GM18951 (cell line): Measurements from ENCODE around the gene FGF14.
A peak's percentile ranks its signal among the peaks of the same experiment; 100 is the strongest.

Source experiments
- POLR2A ChIP-seq: IDR thresholded peaks from 4 replicates; pipeline ENCODE4 v1.6.1; 2011; ENCODE audit warnings: mild to moderate bottlenecking; ENCODE audit not compliant: insufficient read length, insufficient read depth; ENCODE audit errors: extremely low read depth
- in situ Hi-C: fragments of 300-500 bp; cut with MboI; formaldehyde crosslinking; loops from one replicate; pipeline ENCODE4 v1.12.0; 2022; ENCODE audit warnings: low sequenced_read_pairs, mixed read lengths, inconsistent platforms; ENCODE audit not compliant: unreplicated experiment

Gene FGF14

GRCh38 chr13:102394158-102395053, 7.4 kb downstream of the FGF14 start:
- TF ChIP-seq POLR2A = peak; percentile 57
- in situ Hi-C loops = no loop called here

GRCh38 chr13:102392481-102393209, 9.2 kb downstream of the FGF14 start:
- TF ChIP-seq POLR2A = no peak
- in situ Hi-C loops = no loop called here

DNA sequence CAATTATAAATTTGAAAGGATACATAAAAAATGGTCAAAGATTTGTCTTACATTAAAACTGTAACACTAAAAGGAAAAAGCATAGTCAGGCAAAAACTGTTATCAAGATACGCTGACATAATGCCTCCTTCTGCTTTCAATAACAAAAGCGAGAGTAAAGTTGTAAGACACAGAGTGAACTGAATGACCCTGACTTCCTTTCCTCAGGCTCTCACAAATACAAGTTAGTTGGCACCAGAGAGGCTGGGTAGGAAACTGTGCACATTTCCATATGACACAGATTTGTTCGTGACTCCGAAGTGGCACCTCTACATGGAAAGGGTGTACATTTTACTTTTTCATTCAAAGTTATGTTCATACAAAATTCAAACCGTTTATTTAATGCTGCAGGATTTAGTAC, 15.4 kb downstream of the FGF14 start:
- TF ChIP-seq POLR2A = no peak
- in situ Hi-C loops = no loop called here

GRCh38 chr13:102380012-102380411, 21.8 kb downstream of the FGF14 start:
- no peak for TF ChIP-seq POLR2A
- in situ Hi-C loops = no loop called here

DNA sequence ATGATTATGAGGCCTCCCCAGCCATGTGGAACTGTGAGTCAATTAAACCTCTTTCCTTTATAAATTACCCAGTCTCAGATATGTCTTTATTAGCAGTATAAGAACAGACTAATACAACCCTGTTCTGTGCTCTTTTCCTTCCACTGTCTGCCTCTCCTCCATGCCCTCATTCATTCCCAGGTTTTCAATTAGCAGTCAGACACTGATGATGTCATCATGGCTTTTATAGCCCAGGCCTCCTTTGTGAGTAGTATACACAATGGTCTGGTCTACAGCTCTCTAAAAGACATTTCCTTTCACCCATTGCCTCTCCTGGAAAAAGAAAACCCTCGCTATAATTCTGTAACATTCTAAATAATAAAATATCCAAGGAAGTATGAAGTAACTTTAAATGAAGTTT, 25.5 kb downstream of the FGF14 start:
- in situ Hi-C loops = no loop called here
- no peak for TF ChIP-seq POLR2A

- TF ChIP-seq POLR2A = no peak
- in situ Hi-C loops = no loop called here
Observed at GRCh38 chr13:102374726-102375125, 27.1 kb downstream of the FGF14 start.

DNA sequence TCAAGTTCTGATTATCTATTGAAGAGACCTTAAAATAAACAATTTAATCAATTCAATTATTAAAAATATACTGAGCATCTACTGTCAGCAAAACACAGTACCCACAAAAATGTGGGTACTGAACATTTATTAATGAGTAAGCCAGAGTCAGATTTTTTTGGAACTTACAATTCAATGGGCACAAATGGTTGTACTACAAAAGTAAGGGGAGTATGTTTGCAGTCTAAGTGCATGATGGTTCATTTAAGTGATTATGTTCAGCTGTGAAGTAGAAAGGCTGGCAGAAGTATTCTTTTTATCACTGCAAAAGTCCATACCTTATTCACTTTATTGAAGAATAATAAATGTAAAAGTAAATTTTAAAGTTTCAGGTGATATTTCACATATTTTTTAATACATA, 27.6 kb downstream of the FGF14 start:
- in situ Hi-C loops = no loop called here
- TF ChIP-seq POLR2A = no peak

DNA sequence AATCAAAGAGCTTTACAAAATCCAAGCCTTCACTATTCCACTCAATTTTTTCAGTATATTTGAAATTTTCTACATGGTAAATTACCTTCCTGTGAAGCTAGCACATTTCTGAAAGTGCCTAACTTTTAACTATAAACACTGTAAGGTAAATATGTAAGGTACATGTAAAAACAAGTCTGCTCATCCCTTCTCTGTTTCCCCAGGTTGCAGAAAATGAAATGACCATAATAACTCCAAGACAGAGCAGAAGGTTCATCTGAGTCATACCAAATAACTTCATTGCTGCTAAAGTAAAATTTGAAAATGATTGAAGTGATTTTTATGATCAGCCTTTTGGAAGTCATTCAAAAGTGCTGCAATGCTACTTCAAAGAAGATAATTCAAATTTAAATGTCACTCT, 28.6 kb downstream of the FGF14 start:
- in situ Hi-C loops = no loop called here
- no peak for TF ChIP-seq POLR2A

DNA sequence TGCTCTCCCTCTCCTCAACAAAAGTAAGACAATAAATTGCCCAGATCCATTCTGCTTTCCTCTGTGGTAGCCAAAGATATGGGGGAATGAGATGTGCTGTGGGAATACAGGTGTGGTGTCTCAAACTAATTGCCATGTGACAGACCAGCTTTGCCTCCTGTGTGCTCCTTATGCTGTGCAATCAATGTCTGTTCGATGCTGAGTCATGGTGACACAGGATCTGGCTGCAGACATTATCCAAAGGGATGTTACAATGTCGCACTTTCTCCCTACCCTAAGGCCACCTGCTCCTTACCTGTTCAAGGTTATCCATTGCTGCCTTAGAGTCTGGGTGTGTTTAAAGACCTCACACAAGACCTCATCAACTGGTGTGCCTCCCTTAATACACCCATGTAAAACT, 32.5 kb downstream of the FGF14 start:
- in situ Hi-C loops = no loop called here
- no peak for TF ChIP-seq POLR2A

DNA sequence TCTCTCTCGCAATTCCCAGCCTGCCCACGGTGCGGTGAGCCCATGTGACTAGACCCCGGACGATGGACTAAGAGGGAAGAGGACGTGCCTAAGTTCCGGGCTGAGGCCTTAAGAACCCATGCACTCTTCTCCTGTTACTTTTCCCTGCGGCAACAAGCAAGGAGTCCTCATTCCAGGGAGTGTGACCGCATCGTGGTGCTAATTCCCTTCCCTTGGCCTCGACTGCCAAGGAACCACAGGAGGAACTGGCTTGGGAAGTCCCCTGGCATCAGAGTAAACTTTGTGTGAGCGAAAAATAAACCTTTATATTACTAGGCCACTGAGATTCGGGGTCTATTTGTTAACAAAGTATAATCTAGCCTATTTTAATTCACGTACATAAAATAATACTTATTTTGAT, 34.0 kb downstream of the FGF14 start:
- in situ Hi-C loops = no loop called here
- TF ChIP-seq POLR2A = no peak

DNA sequence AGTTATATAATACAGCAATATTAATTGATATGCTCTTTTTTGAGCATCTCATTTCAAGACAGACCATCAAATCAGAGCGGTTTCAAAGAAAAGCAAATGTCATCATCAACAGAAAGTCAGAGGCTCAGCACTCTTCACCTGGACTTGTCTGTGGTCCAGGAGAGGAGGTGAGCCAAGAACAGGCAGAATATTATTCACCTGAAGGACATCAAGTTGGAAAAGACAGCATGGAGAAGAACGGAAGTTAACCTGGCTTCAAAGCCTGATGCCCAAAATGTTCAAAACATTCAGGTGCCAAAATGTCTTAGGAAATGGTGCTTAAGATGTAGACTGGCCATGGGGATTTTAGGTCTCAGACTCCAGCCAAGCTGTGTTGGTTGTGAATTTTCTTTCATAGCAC, 40.7 kb downstream of the FGF14 start:
- no peak for TF ChIP-seq POLR2A
- in situ Hi-C loops = no loop called here

- in situ Hi-C loops = no loop called here
- no peak for TF ChIP-seq POLR2A
Observed at GRCh38 chr13:102359264-102359663, 42.6 kb downstream of the FGF14 start.

- TF ChIP-seq POLR2A = no peak
- in situ Hi-C loops = no loop called here
Observed at GRCh38 chr13:102355251-102355650, 46.6 kb downstream of the FGF14 start.

GRCh38 chr13:102354011-102354410, 47.8 kb downstream of the FGF14 start:
- in situ Hi-C loops = no loop called here
- TF ChIP-seq POLR2A = no peak
